ENCODE results near the gene ZNF536. TPM values are rescaled to one million over a fixed set of nuclear protein-coding genes. Genes with fewer than 3 reads are reported as not detected.

ZNF536 gene
- total and polyA plus RNA-seq, 2 of the 13 experiments (the other 11 are each of a cell fraction or from before 2014, with no cell fraction given), result not detected

- Histone ChIP-seq H4K20me1 (ENCODE audit: insufficient read depth, low read length) (no peaks in the 10 kb centered on the region), H3K36me3 (replicated peaks in 1 of 2; ENCODE audit: control insufficient read depth in 1 of 2, insufficient read depth in 2 of 2, low read length in 2 of 2) (no peaks in the 10 kb centered on the region), H3K27me3 (ENCODE audit: control insufficient read depth in 1 of 2, insufficient read depth in 2 of 2, low read length in 2 of 2) (peaks cover 0 to 19% of the 10 kb centered on the region in 2 experiments; a peak in 4 of 5 replicates), H3K27ac (ENCODE audit: extremely low read length, insufficient read depth, low read length) (no peak overlapping the region), H3K4me2 (ENCODE audit: low read depth, low read length) (no peak overlapping the region), H3K4me3 (replicated peaks in 1 of 3; ENCODE audit: insufficient read depth in 1 of 3, low read depth in 2 of 3, low read length in 3 of 3) (no peak overlapping the region), H3K4me1 (ENCODE audit: insufficient read depth, low read length) (peaks cover 2% of the 10 kb centered on the region), H2AFZ (ENCODE audit: low read length) (no peak overlapping the region), H3K9me3 (ENCODE audit: low read length) (no peaks in the 10 kb centered on the region), H3K79me2 (ENCODE audit: insufficient read depth, low read length) (no peaks in the 10 kb centered on the region), H3K9ac (ENCODE audit: insufficient read depth, low read depth, low read length) (no peak overlapping the region)
- no TSS peak for BruUV-seq (replicated peaks)
- POLR2A ChIA-PET, result no interaction called here
- in situ Hi-C loops (cut with HindIII; ENCODE audit: extremely low pct_ligation_motif_present, low pct_unique_long_range_greater_than_20kb), result no loop called here
- intact Hi-C loops (cut with micrococcal nuclease; ENCODE audit: unreplicated experiment), result no loop called here
- CTCF ChIA-PET (ENCODE audit: low intra/inter-chr PET ratio, low total read pairs), result no interaction called here
- 4% methylated on average over 3 of the region's 9 CpGs for WGBS (ENCODE audit: low lambda C conversion rate)
- TF ChIP-seq HIC2 (CRISPR knock-in tag; IDR thresholded peaks at IDR 0.05; ENCODE audit: low read depth), result no peak
- no peak for TF ChIP-seq TFDP1 (CRISPR knock-in tag; IDR thresholded peaks at IDR 0.05; ENCODE audit: borderline replicate concordance)
- no peak for TF ChIP-seq ZFP90 (CRISPR knock-in tag; IDR thresholded peaks at IDR 0.05; ENCODE audit: borderline replicate concordance)
- no peak for TF ChIP-seq ZNF704 (CRISPR knock-in tag; IDR thresholded peaks at IDR 0.05; ENCODE audit: borderline replicate concordance)
- FAIRE-seq (no peak), ATAC-seq (no peak), DNase-seq (ENCODE audit: low spot score) (no peak)
Observed at GRCh38 chr19:30367421-30367820, 4.8 kb upstream of the ZNF536 start.
